ENCODE data around the gene DHX35.

DNA sequence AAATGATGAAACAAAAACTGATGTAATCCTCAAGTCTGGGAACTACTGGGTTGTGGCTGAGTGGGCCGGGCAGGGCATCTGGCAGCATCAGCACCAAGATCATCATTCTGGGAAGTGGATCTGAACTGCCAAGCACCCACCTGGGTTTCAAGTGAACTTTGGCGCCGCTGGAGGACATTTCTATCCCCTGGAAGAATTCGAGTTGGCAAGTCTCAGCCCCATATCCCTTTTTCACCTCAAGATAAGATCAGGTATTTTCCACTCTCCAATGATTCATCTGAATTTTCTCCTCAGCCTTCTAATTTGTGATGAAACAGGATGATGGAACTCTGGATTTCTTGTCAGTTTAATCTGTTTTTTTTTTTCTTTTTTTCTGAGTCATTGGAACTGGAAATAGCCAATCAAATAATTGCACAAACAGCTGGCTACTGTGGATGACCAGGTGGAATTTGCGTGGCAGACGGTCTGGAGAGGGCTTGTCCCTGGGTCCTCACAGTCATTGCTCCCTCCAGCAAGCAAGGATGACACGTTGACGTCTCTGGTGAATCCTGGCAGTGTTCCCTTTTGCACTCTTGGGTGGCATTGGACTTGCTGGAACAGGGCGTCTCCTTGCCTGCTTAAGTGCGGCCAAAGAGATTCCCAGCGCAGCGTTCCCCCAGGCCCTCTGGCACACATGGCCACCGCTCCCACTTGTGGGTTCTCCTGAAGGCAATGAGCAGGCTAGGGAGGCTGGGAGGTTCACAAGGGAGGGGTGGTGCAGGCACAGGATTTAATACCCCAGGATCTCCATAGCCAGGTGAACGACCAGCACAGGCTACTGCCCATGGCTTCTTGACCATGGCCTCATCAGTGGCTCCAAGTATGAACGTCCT is 80.4 kb downstream of the DHX35 start:
- no peak for TF ChIP-seq POLR2A (IDR thresholded peaks at IDR 0.05; ENCODE audit: low read length)
- no peak for TF ChIP-seq GATA1 (IDR thresholded peaks at IDR 0.05; ENCODE audit: low read depth, low read length)
